K562 (cell line): ENCODE data around the gene MTPN. TPM values are rescaled to one million over a fixed set of nuclear protein-coding genes. Genes with fewer than 3 reads are reported as not detected.

Experiments used
- COPS2 ChIP-seq: fragments of 450-650 bp; conservative IDR thresholded peaks from 2 replicates; pipeline ENCODE4 v1.6.1; 2016; ENCODE audit warnings: mild to moderate bottlenecking, moderate library complexity
- EWSR1 ChIP-seq: fragments of 450-650 bp; IDR thresholded peaks from 2 replicates; pipeline ENCODE4 v1.6.1; 2018; ENCODE audit warnings: borderline replicate concordance, mild to moderate bottlenecking, low read depth, moderate library complexity; ENCODE audit not compliant: partially characterized antibody
- MCM5 ChIP-seq: fragments of 450-650 bp; IDR thresholded peaks from 2 replicates; pipeline ENCODE4 v1.6.1; 2016; ENCODE audit warnings: low read depth
- NCOA4 ChIP-seq: fragments of 450-650 bp; IDR thresholded peaks from 2 replicates; pipeline ENCODE4 v1.6.1; 2018; ENCODE audit warnings: mild to moderate bottlenecking; ENCODE audit not compliant: partially characterized antibody
- PCBP2 ChIP-seq: fragments of 200-400 bp; formaldehyde crosslinking; IDR thresholded peaks from 2 replicates; pipeline ENCODE4 v1.6.1; 2018; ENCODE audit warnings: low read length, low read depth, mild to moderate bottlenecking, moderate library complexity; ENCODE audit not compliant: poor library complexity, severe bottlenecking
- POLR3G ChIP-seq: IDR thresholded peaks from 2 replicates; pipeline ENCODE4 v1.6.1; 2011; ENCODE audit not compliant: insufficient read length, insufficient replicate concordance; ENCODE audit errors: extremely low read depth
- PRPF4 ChIP-seq: fragments of 200-400 bp; formaldehyde crosslinking; IDR thresholded peaks from one replicate; pipeline ENCODE4 v1.6.1; 2017; ENCODE audit warnings: low read length, low read depth, mild to moderate bottlenecking; ENCODE audit not compliant: insufficient read depth, poor library complexity, severe bottlenecking
- PTBP1 ChIP-seq: fragments of 200-400 bp; formaldehyde crosslinking; IDR thresholded peaks from 2 replicates; pipeline ENCODE4 v1.6.1; 2017; ENCODE audit warnings: low read depth, low read length
- RFX7 ChIP-seq: fragments of 250-450 bp; sonication (Bioruptor Pico); IDR thresholded peaks from 2 replicates; pipeline ENCODE4 v1.5.1; 2021; ENCODE audit warnings: mild to moderate bottlenecking
- ZNF263 ChIP-seq: sonication (generic); formaldehyde crosslinking; IDR thresholded peaks from 2 replicates; pipeline ENCODE4 v1.8.0; 2022; ENCODE audit warnings: mild to moderate bottlenecking, missing genetic modification reagents, borderline replicate concordance
- ZNF316 ChIP-seq: fragments of 450-650 bp; IDR thresholded peaks from 2 replicates; pipeline ENCODE4 v1.6.1; 2016
- polyA plus RNA-seq, 8 experiments: library from polyadenylated mRNA; depleted of rRNA in 4 of 8; stranded (reverse) in 5 of 8; unstranded in 3 of 8; fragments of >200 nt; fragmentation: Nextera tagmentation in 2 of 8; fragmentation: Illumina TruSeq in 1 of 8; extraction: Ambion mirVana in 2 of 8; extraction: Trizol in 1 of 8; gene quantifications; 2 replicates each; pipeline versions ENCODE4 v1.2.1 to v1.2.3, GENCODE V29; 2011 to 2014; ENCODE audit warnings: inconsistent platforms in 1 of 8, missing spikeins in 1 of 8
- total RNA-seq, 7 experiments: library from RNA; depleted of rRNA in 6 of 7; stranded (reverse); fragments of >200 nt in 6 of 7; fragmentation: Illumina TruSeq in 2 of 7; extraction: Trizol in 2 of 7; gene quantifications; 2 replicates each; pipeline versions ENCODE4 v1.2.1 to v1.2.3, GENCODE V29; 2011 to 2021; ENCODE audit warnings: low replicate concordance in 1 of 7
- TF ChIP-seq, protein P1 (sequence below): IDR thresholded peaks from 2 replicates; pipeline ENCODE4 v1.6.1; 2014; ENCODE audit warnings: antibody characterized with exemption

MTPN gene
- total and polyA plus RNA-seq, 9 of the 15 experiments (the other 6 are each of a cell fraction or from before 2014, with no cell fraction given) = 68.5 to 261 (median 156) TPM

DNA sequence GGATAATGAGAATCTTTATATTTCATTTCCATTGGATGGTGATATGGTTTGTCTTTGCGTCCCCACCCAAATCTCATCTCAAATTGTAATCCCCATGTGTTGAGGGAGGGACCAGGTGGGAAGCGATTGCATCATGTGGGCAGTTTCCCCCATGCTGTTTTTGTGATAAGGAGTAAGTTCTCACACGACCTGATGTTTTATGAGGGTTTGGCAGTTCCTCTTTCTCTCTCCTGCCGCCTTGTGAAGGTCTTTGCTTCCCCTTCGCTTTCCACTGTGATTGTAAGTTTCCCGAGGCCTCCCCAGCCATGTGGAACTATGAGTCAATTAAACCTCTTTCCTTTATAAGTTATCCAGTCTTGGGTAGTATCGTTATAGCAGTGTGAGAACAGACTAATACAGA, 59.4 kb downstream of the MTPN start (continued):
- TF ChIP-seq, protein P1, sequence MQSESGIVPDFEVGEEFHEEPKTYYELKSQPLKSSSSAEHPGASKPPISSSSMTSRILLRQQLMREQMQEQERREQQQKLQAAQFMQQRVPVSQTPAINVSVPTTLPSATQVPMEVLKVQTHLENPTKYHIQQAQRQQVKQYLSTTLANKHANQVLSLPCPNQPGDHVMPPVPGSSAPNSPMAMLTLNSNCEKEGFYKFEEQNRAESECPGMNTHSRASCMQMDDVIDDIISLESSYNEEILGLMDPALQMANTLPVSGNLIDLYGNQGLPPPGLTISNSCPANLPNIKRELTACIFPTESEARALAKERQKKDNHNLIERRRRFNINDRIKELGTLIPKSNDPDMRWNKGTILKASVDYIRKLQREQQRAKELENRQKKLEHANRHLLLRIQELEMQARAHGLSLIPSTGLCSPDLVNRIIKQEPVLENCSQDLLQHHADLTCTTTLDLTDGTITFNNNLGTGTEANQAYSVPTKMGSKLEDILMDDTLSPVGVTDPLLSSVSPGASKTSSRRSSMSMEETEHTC = no peak
- no peak for TF ChIP-seq PRPF4
- no peak for TF ChIP-seq ZNF263 (CRISPR knock-in tag)
- no peak for TF ChIP-seq ZNF316
- TF ChIP-seq PTBP1 = no peak
- TF ChIP-seq RFX7 (CRISPR knock-in tag) = no peak
- no peak for TF ChIP-seq NCOA4
- TF ChIP-seq EWSR1 = no peak
- TF ChIP-seq MCM5 = no peak
- TF ChIP-seq PCBP2 = no peak
- no peak for TF ChIP-seq POLR3G
- TF ChIP-seq COPS2 = no peak
